Neutrophil (primary cell): ENCODE results near the gene AATK.

Source experiments
- H3K27ac ChIP-seq: fragments of 200-600 bp; sonication (generic); 2 replicates; pipeline ENCODE4 v1.5.1; 2016; ENCODE audit warnings: mild to moderate bottlenecking, moderate library complexity
- H3K27me3 ChIP-seq: fragments of 200-600 bp; sonication (generic); 2 replicates; pipeline ENCODE4 v1.6.0; 2016; ENCODE audit warnings: mild to moderate bottlenecking
- H3K36me3 ChIP-seq: fragments of 200-600 bp; sonication (generic); 2 replicates; pipeline ENCODE4 v1.5.1; 2017
- H3K4me1 ChIP-seq, 2 experiments: fragments of 200-600 bp in 1 of 2; sonication (generic) in 1 of 2; 1 replicate in 1 of 2; 2 replicates in 1 of 2; pipeline versions ENCODE4 v1.5.1 to v1.6.1; 2013 to 2016; ENCODE audit warnings: low read depth in 1 of 2, low read length in 1 of 2, mild to moderate bottlenecking in 1 of 2, moderate library complexity in 1 of 2; ENCODE audit not compliant: control insufficient read depth in 1 of 2, insufficient read depth in 1 of 2
- H3K4me3 ChIP-seq, 2 experiments: fragments of 200-600 bp in 1 of 2; sonication (generic) in 1 of 2; 1 replicate in 1 of 2; 2 replicates in 1 of 2; pipeline ENCODE4 v1.5.1; 2013 to 2016; ENCODE audit warnings: low read depth in 1 of 2, low read length in 1 of 2, mild to moderate bottlenecking in 1 of 2, moderate library complexity in 1 of 2
- H3K9me3 ChIP-seq: fragments of 200-600 bp; sonication (generic); 2 replicates; pipeline ENCODE4 v1.5.1; 2016
- CTCF ChIP-seq: fragments of 200-600 bp; sonication (generic); IDR thresholded peaks from 2 replicates; pipeline ENCODE4 v1.5.1; 2016; ENCODE audit warnings: antibody characterized with exemption

AATK gene

GRCh38 chr17:81199482-81199830 lies 33.4 kb upstream of the AATK start:
- Histone ChIP-seq H3K4me3 (no peak overlapping the region), H3K4me1 (peaks cover 0 to 3% of the 10 kb centered on the region in 2 experiments), H3K27ac (no peak overlapping the region), H3K27me3 (no peaks in the 10 kb centered on the region), H3K36me3 (peaks cover 33% of the 10 kb centered on the region), H3K9me3 (no peaks in the 10 kb centered on the region)
- no peak for TF ChIP-seq CTCF

GRCh38 chr17:81198826-81199481 lies 32.9 kb upstream of the AATK start:
- H3K4me1 ChIP-seq, result peaks cover 0 to 3% of the 10 kb centered on the region in 2 experiments
- no peak for TF ChIP-seq CTCF
- H3K4me3 ChIP-seq, result no peak overlapping the region
- peaks cover 33% of the 10 kb centered on the region for H3K36me3 ChIP-seq
- no peaks in the 10 kb centered on the region for H3K27me3 ChIP-seq
- H3K27ac ChIP-seq, result no peak overlapping the region
- no peaks in the 10 kb centered on the region for H3K9me3 ChIP-seq

- no peak overlapping the region for H3K27ac ChIP-seq
Measured at GRCh38 chr17:81197831-81198490, 31.9 kb upstream of the AATK start.

GRCh38 chr17:81197409-81197795 lies 31.4 kb upstream of the AATK start:
- TF ChIP-seq CTCF, result no peak
- H3K9me3 ChIP-seq, result no peaks in the 10 kb centered on the region
- H3K4me1 ChIP-seq, result peaks cover 0 to 3% of the 10 kb centered on the region in 2 experiments
- H3K4me3 ChIP-seq, result no peak overlapping the region
- peaks cover 26% of the 10 kb centered on the region for H3K36me3 ChIP-seq
- H3K27me3 ChIP-seq, result no peaks in the 10 kb centered on the region
- H3K27ac ChIP-seq, result no peak overlapping the region

More at GRCh38 chr17:81197831-81198490, 31.9 kb upstream of the AATK start:
- peaks cover 0 to 3% of the 10 kb centered on the region in 2 experiments for H3K4me1 ChIP-seq
- H3K36me3 ChIP-seq, result peaks cover 26% of the 10 kb centered on the region
- TF ChIP-seq CTCF, result no peak
- no peaks in the 10 kb centered on the region for H3K27me3 ChIP-seq
- H3K4me3 ChIP-seq, result no peak overlapping the region
- no peaks in the 10 kb centered on the region for H3K9me3 ChIP-seq

GRCh38 chr17:81196505-81197408 lies 30.7 kb upstream of the AATK start:
- H3K4me3 ChIP-seq, result no peak overlapping the region
- H3K27ac ChIP-seq, result no peak overlapping the region
- no peaks in the 10 kb centered on the region for H3K27me3 ChIP-seq
- peaks cover 0 to 3% of the 10 kb centered on the region in 2 experiments for H3K4me1 ChIP-seq
- no peaks in the 10 kb centered on the region for H3K9me3 ChIP-seq
- TF ChIP-seq CTCF, result no peak
- peaks cover 26% of the 10 kb centered on the region for H3K36me3 ChIP-seq
